Activated B cell treated with CpG ODN at 0.5 μM for 24 hours (primary cell): Measurements from ENCODE around the gene CDK12. TPM values are rescaled to one million over a fixed set of nuclear protein-coding genes. Genes with fewer than 3 reads are reported as not detected.

ENCODE experiments used
- ATAC-seq: fragments of 200-7000 bp; cut with Tn5 transposase; one replicate; pipeline ENCODE4 v1.10.0; 2021; ENCODE audit warnings: low read depth, mild to moderate bottlenecking, moderate library complexity
- CTCF ChIA-PET: fragments of 350-600 bp; sonication (Branson Sonifier 250); formaldehyde crosslinking; loops from one replicate; lab custom pipeline; 2021; ENCODE audit warnings: antibody characterized with exemption; lab: Charles Lee
- POLR2A ChIA-PET: fragments of 350-600 bp; sonication (Branson Sonifier 250); formaldehyde crosslinking; loops from one replicate; lab custom pipeline; 2021; ENCODE audit warnings: antibody characterized with exemption; lab: Charles Lee
- DNase-seq: peaks from one replicate; pipeline ENCODE4 v3.0.0; 2022
- H3K27ac Mint-ChIP-seq: one replicate; pipeline ENCODE4 v1.8.0; 2020; ENCODE audit warnings: mixed read lengths
- H3K27me3 Mint-ChIP-seq: one replicate; pipeline ENCODE4 v1.8.0; 2021; ENCODE audit warnings: mixed read lengths
- H3K36me3 Mint-ChIP-seq: one replicate; pipeline ENCODE4 v1.8.0; 2021; ENCODE audit warnings: low read depth, mixed read lengths
- H3K4me1 Mint-ChIP-seq: one replicate; pipeline ENCODE4 v1.8.0; 2021; ENCODE audit warnings: mixed read lengths
- H3K4me3 Mint-ChIP-seq: one replicate; pipeline ENCODE4 v1.8.0; 2020; ENCODE audit warnings: mild to moderate bottlenecking, mixed read lengths
- H3K9me3 Mint-ChIP-seq: one replicate; pipeline ENCODE4 v1.8.0; 2020; ENCODE audit warnings: mixed read lengths
- intact Hi-C: fragments of 100-400 bp; cut with micrococcal nuclease; formaldehyde crosslinking; loops from one replicate; pipeline ENCODE4 v1.15.1; 2024
- total RNA-seq: library from RNA; stranded (reverse); gene quantifications from 2 replicates; pipeline ENCODE4 v1.2.3, GENCODE V29; 2022
- TF ChIP-seq, protein P1 (sequence below): fragments of 200-600 bp; IDR thresholded peaks from one replicate; pipeline ENCODE4 v1.8.0; 2022; ENCODE audit warnings: antibody characterized with exemption, mild to moderate bottlenecking

CDK12 gene
- total RNA-seq, 1 donor from 2014 or later, result 118 TPM

DNA sequence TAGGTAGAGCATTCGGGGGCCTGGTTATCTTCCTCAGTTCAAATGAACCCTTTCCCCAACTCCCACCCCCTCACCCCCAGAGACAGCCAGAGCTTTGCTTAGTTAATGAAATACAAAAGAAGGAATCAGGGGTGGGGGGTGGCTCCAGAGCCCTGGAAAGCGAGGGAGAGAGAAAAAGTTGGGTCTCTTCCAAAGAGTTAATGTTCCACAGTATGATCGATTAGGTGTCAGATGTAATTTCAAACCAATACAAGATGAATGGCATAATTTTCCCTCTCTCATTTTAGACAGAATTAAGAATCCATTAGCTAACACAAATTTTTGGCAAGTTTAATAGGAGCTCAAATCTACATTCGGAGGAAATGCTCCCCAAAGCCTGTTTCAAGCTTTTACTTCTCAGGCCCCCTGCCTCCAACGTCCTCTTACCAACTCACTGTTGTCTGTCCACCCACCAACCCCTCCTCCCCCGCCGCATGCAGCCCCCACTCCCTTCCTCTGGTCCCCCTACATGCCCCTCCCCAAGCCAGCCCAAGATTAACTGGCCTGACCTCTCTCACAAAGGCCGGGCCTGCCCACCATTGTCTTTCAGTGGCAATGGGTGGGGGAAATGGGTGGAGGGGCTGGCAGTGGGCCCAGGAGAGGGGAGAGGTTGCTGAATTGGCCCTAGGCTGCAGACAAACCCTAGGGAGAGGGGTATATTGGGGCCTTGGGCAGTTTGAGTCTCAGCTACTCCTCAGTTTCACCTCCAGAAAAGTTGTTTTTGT lies 118.2 kb downstream of the CDK12 start:
- no peaks in the 10 kb centered on the region for H3K9me3 Mint-ChIP-seq
- ChIA-PET POLR2A (interaction anchor here (0.6 kb wide), 1 partner anchor 1105 kb away, joined by 3 read pairs; no protein-coding TSS in a partner anchor), CTCF (no interaction called here)
- DNase-seq (no peak), ATAC-seq (no peak)
- no peaks in the 10 kb centered on the region for H3K4me1 Mint-ChIP-seq
- H3K36me3 Mint-ChIP-seq, result no peaks in the 10 kb centered on the region
- H3K4me3 Mint-ChIP-seq, result no peak overlapping the region
- no peak overlapping the region for H3K27ac Mint-ChIP-seq
- intact Hi-C loops, result no loop called here
- H3K27me3 Mint-ChIP-seq, result peaks cover 8% of the 10 kb centered on the region
- TF ChIP-seq, protein P1, sequence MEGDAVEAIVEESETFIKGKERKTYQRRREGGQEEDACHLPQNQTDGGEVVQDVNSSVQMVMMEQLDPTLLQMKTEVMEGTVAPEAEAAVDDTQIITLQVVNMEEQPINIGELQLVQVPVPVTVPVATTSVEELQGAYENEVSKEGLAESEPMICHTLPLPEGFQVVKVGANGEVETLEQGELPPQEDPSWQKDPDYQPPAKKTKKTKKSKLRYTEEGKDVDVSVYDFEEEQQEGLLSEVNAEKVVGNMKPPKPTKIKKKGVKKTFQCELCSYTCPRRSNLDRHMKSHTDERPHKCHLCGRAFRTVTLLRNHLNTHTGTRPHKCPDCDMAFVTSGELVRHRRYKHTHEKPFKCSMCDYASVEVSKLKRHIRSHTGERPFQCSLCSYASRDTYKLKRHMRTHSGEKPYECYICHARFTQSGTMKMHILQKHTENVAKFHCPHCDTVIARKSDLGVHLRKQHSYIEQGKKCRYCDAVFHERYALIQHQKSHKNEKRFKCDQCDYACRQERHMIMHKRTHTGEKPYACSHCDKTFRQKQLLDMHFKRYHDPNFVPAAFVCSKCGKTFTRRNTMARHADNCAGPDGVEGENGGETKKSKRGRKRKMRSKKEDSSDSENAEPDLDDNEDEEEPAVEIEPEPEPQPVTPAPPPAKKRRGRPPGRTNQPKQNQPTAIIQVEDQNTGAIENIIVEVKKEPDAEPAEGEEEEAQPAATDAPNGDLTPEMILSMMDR, result no peak

DNA sequence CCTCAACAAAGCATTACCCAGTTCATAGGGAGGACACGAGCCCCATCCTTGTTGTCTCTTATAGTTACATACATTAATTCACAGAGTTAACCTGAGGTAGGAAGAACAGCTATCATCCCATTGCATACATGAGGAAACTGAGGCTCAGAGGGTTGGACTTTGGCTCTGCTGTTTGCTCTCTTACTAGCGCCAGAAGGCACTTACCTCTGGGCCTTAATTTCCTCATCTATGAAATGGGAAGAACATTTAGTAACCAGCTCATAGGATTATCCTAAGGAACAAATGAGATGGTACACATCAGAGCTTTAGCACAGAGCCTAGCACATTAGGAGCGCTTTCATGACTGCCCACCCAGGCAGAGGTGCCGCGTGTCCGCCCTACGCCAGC lies 118.8 kb downstream of the CDK12 start:
- Mint-ChIP-seq H3K36me3 (no peaks in the 10 kb centered on the region), H3K27ac (no peak overlapping the region), H3K4me1 (no peaks in the 10 kb centered on the region), H3K9me3 (no peaks in the 10 kb centered on the region), H3K4me3 (no peak overlapping the region), H3K27me3 (peaks cover 7% of the 10 kb centered on the region)
- ChIA-PET POLR2A (no interaction called here), CTCF (no interaction called here)
- DNase-seq (no peak), ATAC-seq (no peak)
- intact Hi-C loops, result no loop called here
- TF ChIP-seq, protein P1, result no peak

DNA sequence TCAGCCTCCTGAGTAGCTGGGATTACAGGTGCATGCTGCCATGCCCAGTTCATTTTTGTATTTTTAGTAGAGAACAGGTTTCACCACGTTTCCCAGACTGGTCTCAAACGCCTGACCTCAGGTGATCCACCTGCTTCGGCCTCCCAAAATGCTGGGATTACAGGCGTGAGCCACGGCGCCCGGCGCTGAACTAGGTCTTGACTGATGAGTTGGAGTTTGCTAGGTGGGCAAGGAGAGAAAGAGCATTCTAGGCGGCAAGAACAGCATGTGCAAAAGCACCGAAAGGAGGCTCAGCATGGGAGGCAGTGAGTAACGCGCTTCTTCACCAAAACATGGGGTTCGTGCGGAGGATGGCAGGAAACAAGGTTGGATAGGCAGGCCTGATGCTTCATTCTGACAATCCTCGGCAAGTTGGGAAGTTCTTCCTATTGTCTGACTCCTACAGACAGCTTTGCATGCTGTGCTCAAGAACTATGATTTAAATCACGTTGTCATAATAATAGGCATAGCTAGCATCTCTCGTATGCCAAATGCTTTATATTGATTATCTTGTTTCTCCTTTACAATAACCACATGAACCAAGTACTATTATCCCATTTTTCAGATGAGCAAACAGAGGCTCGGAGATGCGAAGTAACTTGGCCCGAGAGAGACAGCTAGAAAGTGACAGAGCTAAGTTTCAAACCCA lies 119.9 kb downstream of the CDK12 start:
- no peaks in the 10 kb centered on the region for H3K9me3 Mint-ChIP-seq
- no peaks in the 10 kb centered on the region for H3K4me1 Mint-ChIP-seq
- ATAC-seq (no peak), DNase-seq (no peak)
- H3K4me3 Mint-ChIP-seq, result no peak overlapping the region
- no peak overlapping the region for H3K27ac Mint-ChIP-seq
- ChIA-PET CTCF (no interaction called here), POLR2A (no interaction called here)
- intact Hi-C loops, result no loop called here
- TF ChIP-seq, protein P1, result no peak
- peaks cover 4% of the 10 kb centered on the region for H3K27me3 Mint-ChIP-seq
- H3K36me3 Mint-ChIP-seq, result no peaks in the 10 kb centered on the region

DNA sequence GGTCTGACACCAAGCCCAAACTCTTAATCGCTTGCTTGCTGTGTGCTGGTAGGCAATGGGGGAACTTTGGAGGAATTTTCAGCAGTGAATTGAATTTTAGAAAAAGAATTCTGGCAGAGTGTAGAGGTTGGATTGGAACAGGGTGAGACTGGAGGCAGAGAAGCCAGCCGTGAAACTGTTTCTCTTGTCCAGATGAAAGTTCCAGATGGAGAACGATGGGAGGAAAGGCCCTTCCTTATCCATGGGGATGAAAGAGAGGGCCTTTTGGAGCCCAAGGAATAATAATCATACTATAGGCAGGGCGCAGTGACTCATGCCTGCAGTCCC lies 120.4 kb downstream of the CDK12 start:
- Mint-ChIP-seq H3K36me3 (no peaks in the 10 kb centered on the region), H3K4me1 (no peaks in the 10 kb centered on the region), H3K4me3 (no peak overlapping the region), H3K27ac (no peak overlapping the region), H3K9me3 (no peaks in the 10 kb centered on the region), H3K27me3 (peaks cover 4% of the 10 kb centered on the region)
- ChIA-PET CTCF (no interaction called here), POLR2A (no interaction called here)
- ATAC-seq, result no peak
- intact Hi-C loops, result no loop called here
- no peak for DNase-seq
- TF ChIP-seq, protein P1, result no peak

DNA sequence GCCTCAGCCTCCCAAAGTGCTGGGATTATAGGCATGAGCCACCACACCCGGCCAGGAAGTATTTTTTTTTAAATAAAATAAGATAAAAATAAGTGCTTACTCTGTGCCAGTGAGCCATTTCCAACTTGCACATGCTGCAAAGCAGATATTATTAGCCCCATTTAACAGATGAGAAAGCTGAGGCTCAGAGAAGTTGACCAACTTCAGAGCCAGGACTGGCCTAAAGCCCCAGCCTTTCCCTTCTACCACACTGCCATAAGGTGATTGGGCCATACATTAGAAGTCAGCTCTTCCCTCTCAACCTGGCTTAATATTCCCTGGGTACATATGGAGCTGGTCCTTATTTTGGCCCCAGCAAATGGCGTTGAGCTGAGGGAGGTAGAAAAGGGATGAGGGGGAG lies 121.4 kb downstream of the CDK12 start:
- Mint-ChIP-seq H3K36me3 (no peaks in the 10 kb centered on the region), H3K27ac (no peak overlapping the region), H3K4me1 (no peaks in the 10 kb centered on the region), H3K4me3 (no peak overlapping the region), H3K27me3 (peaks cover 4% of the 10 kb centered on the region), H3K9me3 (no peaks in the 10 kb centered on the region)
- POLR2A ChIA-PET, result no interaction called here
- TF ChIP-seq, protein P1, result no peak
- no peak for DNase-seq
- ATAC-seq, result no peak
- intact Hi-C loops, result no loop called here
- CTCF ChIA-PET, result interaction anchor here (1.8 kb wide), 1 partner anchor 39 kb away, joined by 4 read pairs; no protein-coding TSS in a partner anchor
